ENCODE data around the gene KHDC4. TPM values are rescaled to one million over a fixed set of nuclear protein-coding genes. Genes with fewer than 3 reads are reported as not detected.

Gene KHDC4
- total RNA-seq, 1 donor from 2014 or later = 91.5 TPM

- Histone ChIP-seq H3K79me2 (ENCODE audit: low read depth) (no peaks in the 10 kb centered on the region), H3K9me3 (ENCODE audit: low read depth) (no peaks in the 10 kb centered on the region), H3K4me2 (no peak overlapping the region), H3K4me1 (no peaks in the 10 kb centered on the region), H3F3A (ENCODE audit: low read depth) (no peaks in the 10 kb centered on the region), H3K36me3 (no peaks in the 10 kb centered on the region), H2AFZ (replicated peaks) (no peak overlapping the region), H3K27me3 (no peaks in the 10 kb centered on the region), H3K9ac (no peak overlapping the region), H3K4me3 (no peak overlapping the region), H4K20me1 (ENCODE audit: low read depth) (no peaks in the 10 kb centered on the region), H3K27ac (no peak overlapping the region)
- DNase-seq (ENCODE audit: low spot score) = no peak
- Mint-ChIP-seq H3K27ac (no peak overlapping the region), H3K36me3 (no peaks in the 10 kb centered on the region), H3K9me3 (no peaks in the 10 kb centered on the region), H3K27me3 (ENCODE audit: insufficient read depth, low read depth) (no peaks in the 10 kb centered on the region), H3K4me3 (no peak overlapping the region), H3K4me1 (peaks cover 11% of the 10 kb centered on the region)
- TF ChIP-seq EZH2 (IDR thresholded peaks at IDR 0.05) = no peak
- no peak for TF ChIP-seq CTCF (IDR thresholded peaks at IDR 0.05)
- TF ChIP-seq EZH2phosphoT487 (IDR thresholded peaks at IDR 0.05) = no peak
Observed at GRCh38 chr1:155882766-155883165, 51.4 kb downstream of the KHDC4 start.

GRCh38 chr1:155882235-155882634 is 52.0 kb downstream of the KHDC4 start:
- H3K4me1 Mint-ChIP-seq = peaks cover 11% of the 10 kb centered on the region
- no peaks in the 10 kb centered on the region for H3K27me3 ChIP-seq
- H4K20me1 ChIP-seq (ENCODE audit: low read depth) = no peaks in the 10 kb centered on the region
- no peaks in the 10 kb centered on the region for H3K36me3 ChIP-seq
- no peak overlapping the region for H3K4me3 Mint-ChIP-seq
- no peak overlapping the region for H3K4me3 ChIP-seq
- no peak for DNase-seq (ENCODE audit: low spot score)
- H3K27ac ChIP-seq = no peak overlapping the region
- no peak overlapping the region for H2AFZ ChIP-seq (replicated peaks)
- H3K79me2 ChIP-seq (ENCODE audit: low read depth) = no peaks in the 10 kb centered on the region
- no peaks in the 10 kb centered on the region for H3K36me3 Mint-ChIP-seq
- no peak overlapping the region for H3K27ac Mint-ChIP-seq
- H3K9ac ChIP-seq = no peak overlapping the region
- no peak overlapping the region for H3K4me2 ChIP-seq
- H3F3A ChIP-seq (ENCODE audit: low read depth) = no peaks in the 10 kb centered on the region
- no peaks in the 10 kb centered on the region for H3K4me1 ChIP-seq
- TF ChIP-seq CTCF (IDR thresholded peaks at IDR 0.05) = no peak
- TF ChIP-seq EZH2 (IDR thresholded peaks at IDR 0.05) = no peak
- no peak for TF ChIP-seq EZH2phosphoT487 (IDR thresholded peaks at IDR 0.05)
- no peaks in the 10 kb centered on the region for H3K9me3 Mint-ChIP-seq
- no peaks in the 10 kb centered on the region for H3K9me3 ChIP-seq (ENCODE audit: low read depth)
- H3K27me3 Mint-ChIP-seq (ENCODE audit: insufficient read depth, low read depth) = no peaks in the 10 kb centered on the region

- Histone ChIP-seq H3K27ac (no peak overlapping the region), H4K20me1 (ENCODE audit: low read depth) (no peaks in the 10 kb centered on the region), H3K9me3 (ENCODE audit: low read depth) (no peaks in the 10 kb centered on the region), H3K4me3 (no peak overlapping the region), H3K27me3 (no peaks in the 10 kb centered on the region), H3K4me1 (no peaks in the 10 kb centered on the region), H3K9ac (no peak overlapping the region), H2AFZ (replicated peaks) (no peak overlapping the region), H3K79me2 (ENCODE audit: low read depth) (no peaks in the 10 kb centered on the region), H3K4me2 (no peak overlapping the region), H3K36me3 (no peaks in the 10 kb centered on the region), H3F3A (ENCODE audit: low read depth) (no peaks in the 10 kb centered on the region)
- Mint-ChIP-seq H3K4me3 (no peak overlapping the region), H3K9me3 (no peaks in the 10 kb centered on the region), H3K36me3 (no peaks in the 10 kb centered on the region), H3K27ac (peak overlapping the region; percentile 53), H3K27me3 (ENCODE audit: insufficient read depth, low read depth) (no peaks in the 10 kb centered on the region), H3K4me1 (peaks cover 11% of the 10 kb centered on the region)
- no peak for DNase-seq (ENCODE audit: low spot score)
- TF ChIP-seq CTCF (IDR thresholded peaks at IDR 0.05) (no peak), EZH2phosphoT487 (IDR thresholded peaks at IDR 0.05) (no peak), EZH2 (IDR thresholded peaks at IDR 0.05) (no peak)
Observed at GRCh38 chr1:155880950-155881349, 53.3 kb downstream of the KHDC4 start.
